OCI-M2 (cell line): ENCODE data around the gene BCL2L14.
"Not testable (repeated sequence)": the region's sequence is repeated elsewhere in the genome, so short reads cannot be mapped to it uniquely, and the experiment has no call there.

Experiments used
- DNase-seq: peaks from one replicate; lab custom pipeline; 2025; ENCODE audit not compliant: unreplicated experiment; lab: John Stamatoyannopoulos, UW

The BCL2L14 gene

DNA sequence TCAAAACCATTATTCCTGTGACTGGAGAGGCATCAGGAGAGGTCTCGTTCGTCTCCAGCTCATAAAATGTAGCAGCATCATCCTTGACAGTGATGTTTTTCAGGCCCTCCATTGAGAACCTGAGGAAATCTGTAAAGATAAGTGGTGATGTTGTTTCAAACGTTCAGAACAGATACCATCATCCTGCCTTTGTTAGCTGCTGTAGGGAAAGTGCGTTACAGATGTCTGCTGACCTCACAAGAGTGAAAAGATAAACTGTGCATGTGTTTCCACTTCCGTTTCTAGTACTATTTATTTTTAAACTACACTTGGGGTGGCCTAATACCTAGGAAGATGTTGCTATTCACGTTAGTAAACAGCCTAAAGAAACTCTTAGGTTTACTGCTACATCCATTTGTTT lies 28.4 kb downstream of the BCL2L14 start:
- DNase-seq = no peak

DNA sequence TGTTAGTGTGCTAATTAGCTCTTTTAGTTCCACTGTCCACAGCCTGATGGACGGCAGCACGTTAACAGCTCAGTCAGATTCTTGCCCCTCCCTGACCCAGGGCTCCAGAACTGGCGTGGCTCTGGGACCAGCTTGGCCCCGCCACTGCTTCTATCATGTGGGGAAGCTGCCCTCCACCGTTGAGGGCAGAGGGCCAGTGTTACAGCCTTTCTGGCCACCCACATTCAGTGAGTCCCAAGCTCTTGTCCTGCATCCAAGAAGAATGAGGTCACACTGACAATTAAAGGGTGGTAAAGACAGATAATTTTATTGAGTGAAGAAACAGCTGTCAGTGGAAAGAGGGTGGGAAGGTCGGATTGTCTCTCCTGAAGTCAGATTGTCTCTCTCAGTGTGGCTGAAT lies 36.9 kb downstream of the BCL2L14 start:
- DNase-seq = no peak

DNA sequence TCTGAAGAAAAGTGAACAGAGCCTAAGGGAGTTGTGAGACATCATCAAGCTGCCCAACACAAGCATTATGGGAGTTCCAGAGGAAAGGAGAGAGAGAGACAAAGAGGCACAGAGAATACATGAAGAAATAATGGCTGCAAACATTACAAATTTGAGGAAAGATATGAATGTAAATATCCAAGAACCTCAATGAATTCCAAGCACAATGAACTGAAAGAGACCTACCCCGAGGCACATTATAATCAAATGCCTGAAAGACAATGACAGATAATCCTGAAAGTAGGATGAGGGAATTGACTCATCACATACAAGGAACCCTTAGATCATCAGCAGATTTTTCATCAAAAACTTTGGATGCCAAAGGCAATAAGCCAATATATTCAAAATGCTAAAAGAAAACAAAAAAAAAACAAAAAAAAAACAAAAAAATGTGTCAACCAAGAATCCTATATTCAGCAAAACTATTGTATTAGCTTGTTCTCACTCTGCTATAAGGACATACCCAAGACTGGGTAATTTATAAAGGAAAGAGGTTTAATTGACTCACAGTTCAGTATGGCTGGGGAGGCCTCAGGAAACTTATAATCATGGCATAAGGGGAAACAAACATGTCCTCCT lies 37.8 kb downstream of the BCL2L14 start:
- DNase-seq = no peak

DNA sequence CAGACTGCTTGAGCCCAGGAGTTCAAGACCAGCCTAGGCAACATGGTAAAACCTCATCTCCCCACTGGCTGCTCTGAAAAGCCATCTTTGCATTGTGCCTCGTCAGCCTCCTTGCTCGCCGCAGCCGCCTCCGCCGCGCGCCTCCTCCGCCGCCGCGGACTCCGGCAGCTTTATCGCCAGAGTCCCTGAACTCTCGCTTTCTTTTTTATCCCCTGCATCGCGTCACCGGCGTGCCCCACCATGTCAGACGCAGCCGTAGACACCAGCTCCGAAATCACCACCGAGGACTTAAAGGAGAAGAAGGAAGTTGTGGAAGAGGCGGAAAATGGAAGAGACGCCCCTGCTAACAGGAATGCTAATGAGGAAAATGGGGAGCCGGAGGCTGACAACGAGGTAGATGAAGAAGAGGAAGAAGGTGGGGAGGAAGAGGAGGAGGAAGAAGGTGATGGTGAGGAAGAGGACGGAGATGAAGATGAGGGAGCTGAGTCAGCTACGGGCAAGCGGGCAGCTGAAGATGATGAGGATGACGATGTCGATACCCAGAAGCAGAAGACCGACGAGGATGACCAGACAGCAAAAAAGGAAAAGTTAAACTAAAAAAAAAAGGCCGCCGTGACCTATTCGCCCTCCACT lies 40.3 kb downstream of the BCL2L14 start:
- DNase-seq = not testable (repeated sequence)

DNA sequence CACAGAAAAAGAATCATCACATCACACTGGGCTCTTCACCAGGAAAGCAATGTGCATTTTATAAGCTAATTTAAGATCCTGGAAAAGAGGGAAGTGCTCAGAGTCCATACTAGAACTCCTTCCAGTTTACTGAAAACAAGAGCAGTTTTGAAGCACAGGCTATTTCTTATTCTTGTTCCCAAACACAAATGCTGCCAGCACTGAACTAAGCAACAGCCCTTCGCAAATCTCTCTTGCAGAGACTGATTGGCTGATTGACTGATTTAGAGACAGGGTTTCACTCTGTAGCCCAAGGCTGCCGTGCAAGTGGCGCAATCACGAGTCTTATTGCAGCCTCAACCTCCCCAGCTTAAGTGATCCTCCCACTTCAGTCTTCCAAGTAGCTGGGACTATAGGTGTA lies 44.8 kb downstream of the BCL2L14 start:
- no peak for DNase-seq

DNA sequence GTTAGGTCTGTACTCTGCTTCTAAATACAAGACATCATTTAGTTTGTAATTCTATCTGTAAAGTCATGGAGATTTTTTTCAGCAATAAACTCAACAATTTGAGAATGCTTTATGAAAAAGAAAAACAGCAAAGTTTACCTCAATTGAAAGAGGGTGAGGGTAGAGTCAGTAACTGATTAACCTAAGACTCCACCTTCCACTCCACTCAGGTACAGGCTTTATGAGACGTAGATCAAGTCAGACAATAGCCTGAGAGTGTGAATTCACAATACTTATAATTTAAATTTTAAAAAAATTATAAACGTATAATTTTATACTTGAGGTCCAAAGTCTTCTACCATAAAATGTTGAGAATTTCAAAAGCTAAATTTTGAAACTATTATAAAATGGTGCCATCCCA lies 45.9 kb downstream of the BCL2L14 start:
- DNase-seq = no peak

DNA sequence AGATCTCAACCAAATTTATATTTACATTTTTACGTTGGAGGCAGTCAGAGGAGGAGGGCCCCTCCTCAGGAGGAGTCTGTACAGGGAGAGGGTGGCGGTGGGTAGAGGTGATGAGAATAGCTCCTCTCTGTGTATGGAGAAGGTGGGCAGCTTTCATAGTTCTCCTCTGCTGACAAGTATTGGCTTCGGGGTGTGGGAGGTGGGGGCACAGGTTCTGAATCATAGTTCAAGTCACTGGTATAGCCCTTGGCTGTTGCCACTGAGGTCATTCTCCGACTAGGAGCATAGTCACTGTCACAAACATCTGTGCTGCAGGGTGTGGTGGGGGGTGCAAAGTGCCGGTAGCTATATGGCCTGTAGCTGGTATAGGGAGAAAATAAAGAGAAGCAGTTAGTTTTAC lies 50.3 kb downstream of the BCL2L14 start:
- DNase-seq = no peak

DNA sequence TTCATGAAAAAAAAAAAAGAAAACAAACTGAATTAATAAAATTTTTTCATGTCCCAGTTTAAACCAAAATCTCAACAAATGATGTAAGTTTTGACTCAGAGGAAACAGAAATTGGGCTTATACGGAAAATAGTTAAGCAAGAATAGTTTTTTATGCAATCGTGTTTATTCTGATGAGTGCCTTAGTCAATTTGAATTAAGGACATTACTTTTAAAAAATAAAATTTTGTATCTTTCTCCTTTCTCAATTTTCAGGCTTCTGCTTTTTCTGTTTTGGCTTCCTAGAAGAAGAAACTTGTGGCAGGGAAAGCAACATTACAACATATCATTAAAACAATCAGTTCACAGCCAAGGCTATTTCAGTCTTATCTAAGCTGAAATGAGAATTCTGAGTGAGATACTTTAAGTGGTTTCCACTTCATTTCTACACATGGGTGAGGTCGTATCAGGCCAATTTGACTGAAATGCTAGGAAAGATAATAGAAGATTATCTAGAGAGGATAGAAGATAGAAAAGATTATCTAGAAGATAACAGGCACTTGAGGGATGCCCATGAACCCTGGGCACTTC lies 52.4 kb downstream of the BCL2L14 start:
- DNase-seq = no peak

DNA sequence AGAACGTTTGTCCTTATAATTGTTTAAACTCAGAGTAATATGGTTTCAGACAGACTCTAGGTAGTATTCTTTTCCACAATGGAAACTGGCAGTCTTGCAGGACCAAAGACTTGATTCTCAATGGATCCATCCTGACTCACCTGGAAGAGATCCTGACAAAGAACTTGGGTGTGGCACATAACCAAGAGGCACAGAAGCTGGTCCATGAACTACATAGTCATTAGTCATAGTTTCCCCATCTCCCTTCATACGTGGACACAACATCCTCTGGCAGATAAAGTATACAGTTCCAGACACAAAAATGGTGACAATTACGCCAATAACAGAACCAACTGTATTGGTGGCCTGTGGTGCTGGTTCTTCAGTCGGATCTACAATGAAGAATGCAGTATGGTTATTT lies 55.8 kb downstream of the BCL2L14 start:
- DNase-seq = no peak

DNA sequence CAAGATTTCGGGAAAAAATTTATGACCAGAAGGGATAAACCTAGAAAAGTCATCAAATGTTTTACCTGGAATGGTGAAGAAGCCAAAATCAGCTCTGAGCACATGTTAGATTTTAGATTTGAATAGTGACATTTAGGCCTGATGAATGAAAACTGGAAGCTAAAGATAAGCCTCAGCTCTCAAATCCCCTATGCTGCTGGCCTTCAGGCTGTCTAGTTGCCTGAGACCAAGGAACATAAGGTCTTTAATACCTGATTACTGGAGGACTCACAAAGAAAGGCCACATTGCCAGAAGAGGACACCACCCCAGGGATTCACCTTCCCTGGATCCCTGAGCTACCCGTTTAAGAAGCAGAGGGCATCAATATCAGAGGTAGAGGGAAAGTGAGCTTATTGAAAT lies 56.6 kb downstream of the BCL2L14 start:
- no peak for DNase-seq

DNA sequence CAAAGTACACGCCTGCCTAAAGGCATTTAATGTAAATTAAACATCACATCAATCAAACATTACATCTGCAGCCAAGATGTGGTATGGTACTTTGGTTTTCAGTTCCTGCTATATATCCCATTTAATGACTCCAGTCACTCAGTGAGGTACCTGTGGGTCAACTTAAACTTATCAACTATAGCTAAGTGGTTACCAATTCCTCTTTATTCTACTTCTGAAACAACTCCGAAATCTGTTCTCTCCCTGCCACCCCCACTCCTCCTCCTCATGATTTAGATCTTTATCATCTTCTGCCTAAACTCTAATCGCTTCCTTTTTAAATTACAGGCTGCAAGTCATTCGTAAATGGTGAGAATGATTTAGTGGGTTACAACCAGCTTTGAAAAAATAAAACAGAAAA lies 57.9 kb downstream of the BCL2L14 start:
- DNase-seq = no peak

DNA sequence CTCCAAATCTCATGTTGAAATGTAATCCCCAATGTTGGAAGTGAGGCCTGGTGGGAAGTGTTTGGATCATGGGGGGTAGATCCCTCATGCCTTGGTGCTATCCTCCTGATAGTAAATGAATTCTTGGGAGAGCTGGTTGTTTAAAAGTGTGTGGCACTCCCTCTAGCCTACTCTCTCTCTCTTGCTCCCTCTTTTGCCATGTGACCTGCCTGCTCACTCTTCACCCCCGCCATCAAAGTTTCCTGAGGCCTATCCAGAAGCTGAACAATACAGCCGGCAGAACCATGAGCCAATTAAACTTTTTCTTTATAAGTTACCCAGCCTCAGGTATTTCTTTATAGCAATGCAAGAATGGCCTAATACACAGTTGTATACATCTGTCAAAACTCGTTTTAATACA lies 62.5 kb downstream of the BCL2L14 start:
- no peak for DNase-seq

DNA sequence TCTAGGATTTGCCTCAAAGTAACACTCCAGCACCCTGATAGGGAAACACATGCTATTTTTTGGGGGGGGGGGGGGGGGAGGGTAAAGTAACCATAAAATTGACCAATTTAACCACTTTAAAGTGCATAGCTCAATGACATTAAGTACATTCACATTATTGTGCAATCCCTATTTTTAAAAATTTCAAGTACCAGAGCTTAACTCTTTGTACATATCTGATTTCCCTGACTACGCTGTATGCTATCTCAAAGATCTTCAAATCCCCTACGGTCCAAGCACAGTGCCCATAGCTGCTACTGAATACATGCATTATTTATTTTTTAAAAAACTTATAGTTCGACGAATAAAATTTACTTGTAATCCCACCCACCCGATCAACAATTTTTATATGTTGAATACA lies 63.0 kb downstream of the BCL2L14 start:
- no peak for DNase-seq

DNA sequence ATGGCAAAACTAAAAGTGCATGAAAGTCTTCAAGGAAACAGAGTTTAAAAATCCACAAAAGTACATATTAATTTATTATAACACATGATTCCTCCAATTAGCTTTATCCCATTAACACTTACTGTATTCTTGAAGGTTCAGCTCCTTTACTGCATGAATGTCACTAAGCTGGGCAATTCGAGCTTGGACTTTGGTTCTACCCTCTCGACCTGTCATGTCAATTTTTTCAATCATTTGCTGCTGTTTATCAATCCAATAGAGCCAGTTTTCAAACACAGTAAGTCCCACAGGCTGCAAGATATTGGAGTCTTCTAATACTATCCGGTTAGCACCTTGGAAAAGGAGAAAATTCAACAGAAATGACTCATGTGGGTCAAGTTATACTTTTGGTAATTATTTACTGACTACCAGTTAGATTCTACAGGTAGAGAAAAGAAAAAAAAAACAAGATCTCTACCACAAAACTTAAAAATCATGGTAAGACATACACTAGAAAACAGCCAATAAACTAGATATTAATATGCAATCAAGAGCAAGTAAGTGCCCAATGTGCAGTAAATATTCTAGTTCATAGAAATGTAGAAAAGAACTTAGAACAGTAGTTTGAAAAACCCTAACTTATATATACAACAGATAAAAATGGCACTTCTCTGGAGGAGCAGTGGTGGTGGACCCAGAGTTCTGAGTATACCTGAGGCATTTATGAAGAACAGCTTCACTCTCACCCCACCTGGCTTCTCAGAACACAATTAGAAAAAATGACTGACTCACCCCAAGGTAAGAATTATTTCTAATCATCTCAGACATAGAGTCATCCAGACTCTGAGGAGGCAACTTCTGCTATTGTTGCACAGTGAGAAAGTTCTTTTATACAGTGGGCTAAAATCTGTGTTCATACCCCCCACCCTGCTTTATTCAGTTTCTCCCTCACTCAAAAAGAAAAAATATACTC lies 67.7 kb downstream of the BCL2L14 start:
- DNase-seq = no peak

DNA sequence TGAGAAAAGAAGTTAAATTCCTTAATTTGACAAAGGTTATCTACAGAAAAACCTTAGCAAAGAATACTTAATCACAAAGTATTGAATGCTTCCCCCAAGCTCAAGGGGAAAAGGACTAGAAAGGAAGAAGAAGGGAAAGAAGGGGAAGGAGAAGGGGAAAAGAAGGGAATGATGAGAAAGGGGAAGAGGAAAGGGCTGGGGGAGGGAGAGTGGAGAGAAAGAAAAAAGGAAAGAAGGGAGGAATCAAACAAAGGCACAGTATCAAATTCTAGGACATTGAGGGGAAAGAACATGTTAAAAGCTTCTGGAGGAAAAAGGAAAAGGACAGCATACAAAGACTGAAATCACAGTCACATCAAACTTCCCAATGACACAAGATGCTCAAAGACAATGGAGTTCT lies 70.3 kb downstream of the BCL2L14 start:
- DNase-seq = no peak

DNA sequence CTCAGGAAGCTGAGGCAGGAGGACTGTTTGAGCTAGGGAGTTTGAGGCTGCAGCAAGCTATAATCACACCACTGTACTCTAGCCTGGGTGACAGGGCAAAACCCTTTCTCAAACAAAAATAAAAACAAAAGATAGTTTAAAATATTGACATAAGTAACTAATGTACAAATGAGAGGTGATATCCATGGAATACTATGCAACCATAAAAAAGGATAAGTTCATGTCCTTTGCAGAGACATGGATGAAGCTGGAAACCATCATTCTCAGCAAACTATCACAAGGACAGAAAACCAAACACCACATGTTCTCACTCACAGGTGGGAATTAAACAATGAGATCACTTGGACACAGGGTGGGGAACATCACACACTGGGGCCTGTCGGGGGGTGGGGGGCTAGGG lies 73.8 kb downstream of the BCL2L14 start:
- DNase-seq = not testable (repeated sequence)

DNA sequence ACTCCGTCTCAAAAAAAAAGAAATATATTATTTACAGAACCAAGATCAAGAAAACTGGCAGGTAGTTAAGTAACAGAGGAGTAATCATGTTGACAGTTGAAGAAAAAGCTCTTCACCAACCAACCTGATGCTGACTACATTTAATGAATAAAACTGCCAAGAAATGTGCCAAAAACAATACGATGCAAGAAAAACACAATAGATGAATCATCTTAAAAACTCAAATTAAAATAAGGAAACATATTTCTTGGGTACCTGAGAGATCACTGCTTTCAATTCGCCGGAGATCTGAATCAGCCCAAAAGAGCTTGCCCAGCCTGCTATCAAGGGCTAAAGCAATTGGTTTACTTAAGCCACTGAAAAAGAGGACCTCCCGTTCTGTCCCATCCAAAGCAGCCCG lies 76.4 kb downstream of the BCL2L14 start:
- DNase-seq = no peak
